HG03432 (cell line): ENCODE results near the gene GLE1.

Experiments used
- ATAC-seq: cut with Tn5 transposase; IDR thresholded peaks from one replicate; pipeline ENCODE4 v1.9.1; 2021; ENCODE audit warnings: mild to moderate bottlenecking, moderate library complexity; ENCODE audit not compliant: unreplicated experiment

GLE1 gene, protein sequence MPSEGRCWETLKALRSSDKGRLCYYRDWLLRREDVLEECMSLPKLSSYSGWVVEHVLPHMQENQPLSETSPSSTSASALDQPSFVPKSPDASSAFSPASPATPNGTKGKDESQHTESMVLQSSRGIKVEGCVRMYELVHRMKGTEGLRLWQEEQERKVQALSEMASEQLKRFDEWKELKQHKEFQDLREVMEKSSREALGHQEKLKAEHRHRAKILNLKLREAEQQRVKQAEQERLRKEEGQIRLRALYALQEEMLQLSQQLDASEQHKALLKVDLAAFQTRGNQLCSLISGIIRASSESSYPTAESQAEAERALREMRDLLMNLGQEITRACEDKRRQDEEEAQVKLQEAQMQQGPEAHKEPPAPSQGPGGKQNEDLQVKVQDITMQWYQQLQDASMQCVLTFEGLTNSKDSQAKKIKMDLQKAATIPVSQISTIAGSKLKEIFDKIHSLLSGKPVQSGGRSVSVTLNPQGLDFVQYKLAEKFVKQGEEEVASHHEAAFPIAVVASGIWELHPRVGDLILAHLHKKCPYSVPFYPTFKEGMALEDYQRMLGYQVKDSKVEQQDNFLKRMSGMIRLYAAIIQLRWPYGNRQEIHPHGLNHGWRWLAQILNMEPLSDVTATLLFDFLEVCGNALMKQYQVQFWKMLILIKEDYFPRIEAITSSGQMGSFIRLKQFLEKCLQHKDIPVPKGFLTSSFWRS

DNA sequence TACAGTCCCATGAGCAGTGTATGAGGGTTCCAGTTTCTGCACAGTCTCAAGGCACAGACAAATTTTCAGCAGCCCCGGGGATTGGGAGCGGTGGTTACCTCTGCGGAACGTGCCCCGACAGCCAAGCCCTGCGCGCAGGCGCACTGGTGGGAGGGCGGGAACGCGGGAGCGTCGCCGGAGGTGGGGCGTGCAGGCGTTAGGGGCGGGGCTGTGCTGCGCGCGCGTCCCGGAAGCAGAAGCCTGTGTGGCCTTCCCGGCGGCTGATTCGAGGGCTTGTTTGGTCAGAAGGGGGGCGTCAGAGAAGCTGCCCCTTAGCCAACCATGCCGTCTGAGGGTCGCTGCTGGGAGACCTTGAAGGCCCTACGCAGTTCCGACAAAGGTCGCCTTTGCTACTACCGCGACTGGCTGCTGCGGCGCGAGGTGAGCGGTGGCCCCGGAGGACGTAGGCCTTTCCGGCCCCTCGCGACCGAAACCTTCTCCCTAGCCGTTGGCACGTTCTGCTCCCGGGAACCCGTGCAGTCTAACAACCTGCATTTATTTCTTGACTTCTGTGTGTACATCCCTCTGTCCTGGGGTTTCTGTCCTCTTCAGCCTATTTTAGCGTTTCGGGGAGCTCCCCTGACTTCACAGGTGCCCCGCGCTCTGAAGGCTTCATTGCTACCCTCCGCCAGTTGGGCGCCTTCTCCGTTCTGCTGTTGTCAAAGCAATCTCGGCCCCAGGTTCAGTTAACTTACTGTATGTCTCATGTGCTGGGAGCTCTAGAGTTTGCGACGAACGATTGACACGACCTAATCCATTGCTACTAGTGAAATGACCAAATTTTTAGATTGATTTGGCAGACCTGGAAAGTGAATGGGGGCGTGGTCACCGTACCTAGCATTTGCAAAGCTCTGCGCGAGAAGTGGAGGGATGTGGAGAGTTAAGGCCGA is at the start of gene GLE1:
Gene GLE1, plus strand, starts transcription at position 235 of the 929 bp plus-strand sequence. Its CDS starts 87 bp downstream, at position 322.
- ATAC-seq: peak; percentile 88

DNA sequence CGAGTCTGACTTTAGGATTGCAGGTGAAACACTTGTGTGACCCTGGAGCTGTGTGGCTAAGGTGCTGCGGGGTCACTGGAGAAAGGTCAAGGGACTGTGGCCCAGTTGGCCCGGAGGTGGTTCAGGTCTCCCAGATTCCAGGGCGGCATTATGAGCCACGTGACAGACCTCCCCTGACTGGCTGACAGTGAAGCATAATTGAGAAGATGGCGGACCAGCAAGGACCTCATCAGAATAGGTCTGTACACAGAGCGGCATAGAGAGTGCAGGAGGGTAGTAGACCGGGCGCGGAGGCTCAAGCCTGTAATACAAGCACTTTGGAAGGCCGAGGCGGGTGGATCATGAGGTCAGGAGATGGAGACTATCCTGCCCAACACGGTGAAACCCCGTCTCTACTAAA is 49.5 kb upstream of the GLE1 start:
- no peak for ATAC-seq

DNA sequence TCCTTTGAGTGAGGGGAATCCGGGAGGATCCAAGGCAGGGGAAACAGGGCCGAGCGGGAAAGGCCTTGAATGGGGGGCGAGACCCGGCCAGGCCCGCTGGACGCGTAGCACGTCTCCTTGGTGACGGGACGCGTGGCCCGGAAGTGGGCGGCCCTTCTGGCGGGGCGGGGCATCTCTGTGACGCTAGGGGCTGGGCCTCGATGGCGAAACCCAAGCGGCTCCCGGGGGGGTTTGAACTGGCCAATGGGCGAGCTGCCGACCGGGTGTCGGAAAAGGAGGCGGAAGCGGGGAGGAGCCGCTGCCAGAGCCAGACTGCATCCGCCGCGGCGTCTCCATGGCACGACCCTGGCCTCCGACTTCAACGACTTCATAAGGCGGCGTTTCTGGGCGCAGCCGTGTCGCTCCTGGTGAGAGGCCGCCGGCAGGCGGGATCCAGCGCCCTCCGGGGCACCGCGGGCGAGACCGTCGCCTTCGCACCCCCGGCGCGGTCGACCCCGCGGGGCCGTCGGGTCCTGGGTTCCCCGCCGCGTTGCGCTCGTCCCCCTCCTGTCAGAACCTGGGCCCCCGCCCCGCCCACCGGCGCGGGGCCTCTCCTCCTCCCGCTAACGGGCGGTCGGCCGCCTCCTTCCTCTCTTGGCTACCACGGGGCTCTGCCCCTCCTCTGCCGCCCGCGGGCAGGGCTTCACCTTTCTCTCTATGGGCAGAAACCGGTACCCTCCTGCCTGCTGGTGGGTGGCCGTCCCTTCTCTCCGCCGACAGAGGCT is 48.5 kb upstream of the GLE1 start, which contains the start of gene ODF2:
Gene ODF2, plus strand, starts transcription at position 158 of the 764 bp plus-strand sequence. Its CDS starts 86 bp downstream, at position 244.
- peak; percentile 84 for ATAC-seq

DNA sequence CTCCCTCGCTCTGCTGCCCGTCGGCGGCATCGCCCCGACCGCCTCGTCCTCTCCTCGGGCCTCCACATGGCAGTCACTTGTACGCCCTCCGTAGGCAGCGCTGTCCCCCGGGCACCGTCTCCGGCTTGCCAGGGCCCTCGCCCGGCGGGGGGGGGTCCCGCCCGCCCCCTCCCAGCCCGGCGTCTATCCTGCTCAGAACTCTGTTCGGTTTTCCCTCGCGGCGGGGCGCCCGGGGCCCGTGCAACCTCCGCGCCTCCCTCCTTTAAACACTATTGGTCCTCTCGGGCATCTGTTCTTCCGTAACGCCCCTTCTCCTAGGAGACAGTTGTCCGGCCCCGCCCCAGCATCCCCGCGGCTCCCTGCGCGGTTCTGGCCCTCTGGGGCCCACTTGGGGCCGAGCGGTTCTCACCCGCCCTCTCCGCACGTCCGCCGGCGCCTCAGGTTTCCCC is 47.9 kb upstream of the GLE1 start:
- peak; percentile 69 for ATAC-seq

DNA sequence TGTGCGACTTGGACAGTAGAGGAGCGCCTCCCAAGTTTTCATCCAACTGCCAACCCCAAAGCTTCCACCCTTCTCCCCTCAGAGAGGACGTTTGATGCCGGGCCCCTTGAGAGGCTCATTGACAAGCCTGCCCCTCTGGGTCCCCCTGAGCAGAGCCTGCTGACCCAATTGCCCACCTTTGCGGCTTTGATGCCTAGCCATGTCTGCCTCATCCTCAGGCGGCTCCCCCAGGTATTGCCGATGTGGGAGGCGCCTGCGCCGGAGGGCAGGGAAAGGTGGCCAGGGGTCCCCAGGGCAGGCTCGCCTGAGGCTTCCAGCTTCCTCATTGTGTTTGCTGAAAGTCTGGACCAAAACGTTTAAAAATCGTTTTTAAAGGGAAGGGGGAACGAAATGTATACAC is 47.3 kb upstream of the GLE1 start:
- ATAC-seq: no peak

DNA sequence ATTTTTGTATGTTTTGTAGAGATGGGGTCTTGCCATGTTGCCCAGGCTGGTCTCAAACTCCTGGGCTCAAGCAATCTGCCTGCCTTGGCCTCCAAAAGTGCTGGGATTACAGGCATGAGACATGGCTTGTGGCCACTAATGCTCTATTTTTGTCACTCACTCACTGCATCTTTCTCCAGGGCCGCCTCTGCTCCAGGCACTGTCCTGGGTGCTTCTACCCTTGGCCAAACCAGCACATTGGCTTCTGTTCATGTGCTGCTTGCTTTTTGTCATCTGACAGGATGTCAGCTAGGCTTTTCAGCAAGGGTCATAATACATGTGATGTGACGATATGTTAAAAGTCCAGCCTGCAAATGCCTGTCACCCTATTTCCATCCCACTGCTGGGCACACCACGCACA is 45.5 kb upstream of the GLE1 start:
- no peak for ATAC-seq

DNA sequence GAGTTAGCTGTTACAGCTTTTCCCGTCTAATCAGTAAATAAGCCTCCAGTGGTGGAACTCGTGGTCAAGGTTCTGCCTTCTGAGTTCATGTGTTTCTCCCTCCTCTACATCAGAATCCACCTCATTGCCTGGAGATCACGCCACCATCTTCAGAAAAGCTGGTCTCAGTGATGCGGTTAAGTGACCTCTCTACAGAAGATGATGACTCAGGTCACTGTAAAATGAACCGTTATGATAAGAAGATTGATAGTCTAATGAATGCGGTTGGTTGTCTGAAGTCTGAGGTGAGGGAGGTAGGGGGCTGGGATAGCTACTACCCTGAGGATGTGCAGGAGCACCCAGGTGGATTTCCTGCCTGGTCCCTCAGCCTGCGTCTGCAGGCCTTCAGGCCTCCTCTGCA is 35.4 kb upstream of the GLE1 start:
- ATAC-seq: no peak

DNA sequence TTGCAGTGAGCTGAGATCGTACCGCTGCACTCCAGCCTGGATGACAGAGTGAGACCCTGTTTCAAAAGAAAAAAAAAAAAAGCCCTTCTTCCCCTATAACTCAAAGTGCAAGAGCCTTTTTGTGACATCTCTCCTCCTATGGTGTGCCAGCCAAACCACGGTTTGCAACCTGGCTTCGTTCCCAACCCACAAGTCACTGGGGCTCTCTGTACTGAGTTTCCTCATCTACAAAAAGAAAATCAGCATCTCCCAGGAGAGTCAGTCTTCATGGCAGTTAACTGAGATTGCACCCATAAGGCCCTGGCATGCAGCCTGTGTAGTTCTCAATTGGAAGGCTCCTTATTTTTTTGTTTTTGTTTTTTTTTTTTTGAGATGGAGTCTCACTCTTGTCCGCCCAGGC is 34.0 kb upstream of the GLE1 start:
- ATAC-seq: no peak

DNA sequence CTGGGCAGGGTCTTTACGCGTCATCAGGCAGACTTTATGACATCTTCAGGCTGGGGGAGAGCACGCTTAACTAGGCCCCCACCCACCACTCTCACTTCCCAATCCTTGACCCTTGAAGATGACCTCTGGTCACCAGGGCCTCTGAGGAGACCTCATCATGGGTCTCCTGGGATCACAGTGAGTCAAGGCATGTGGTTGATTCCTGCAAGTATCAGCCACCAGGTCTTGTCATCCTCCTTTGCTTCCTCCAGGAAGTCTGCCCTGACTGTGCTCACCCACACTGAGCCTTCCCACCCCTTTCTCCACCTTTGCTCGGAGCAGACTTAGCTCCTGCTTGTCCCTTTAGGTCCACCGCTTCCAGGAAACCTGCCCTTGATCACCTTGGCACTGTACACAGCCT is 31.4 kb upstream of the GLE1 start:
- no peak for ATAC-seq

DNA sequence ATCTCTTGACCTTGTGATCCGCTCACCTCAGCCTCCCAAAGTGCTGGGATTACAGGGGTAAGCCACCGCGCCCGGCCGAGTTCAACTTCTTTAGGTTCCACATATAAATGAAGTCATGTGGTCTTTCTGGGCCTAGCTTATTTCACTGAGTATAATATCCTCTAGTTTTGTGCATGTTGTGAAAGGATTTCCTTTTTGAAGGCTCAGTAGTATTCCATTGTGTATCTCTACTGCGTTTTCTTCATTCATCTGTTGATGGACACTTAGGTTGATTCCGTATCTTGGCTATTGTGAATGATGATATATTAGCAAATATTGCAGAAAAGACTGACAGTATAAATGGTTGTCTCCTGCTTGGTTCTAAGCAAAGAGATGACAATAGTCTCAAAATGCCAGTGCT is 28.7 kb upstream of the GLE1 start:
- no peak for ATAC-seq

DNA sequence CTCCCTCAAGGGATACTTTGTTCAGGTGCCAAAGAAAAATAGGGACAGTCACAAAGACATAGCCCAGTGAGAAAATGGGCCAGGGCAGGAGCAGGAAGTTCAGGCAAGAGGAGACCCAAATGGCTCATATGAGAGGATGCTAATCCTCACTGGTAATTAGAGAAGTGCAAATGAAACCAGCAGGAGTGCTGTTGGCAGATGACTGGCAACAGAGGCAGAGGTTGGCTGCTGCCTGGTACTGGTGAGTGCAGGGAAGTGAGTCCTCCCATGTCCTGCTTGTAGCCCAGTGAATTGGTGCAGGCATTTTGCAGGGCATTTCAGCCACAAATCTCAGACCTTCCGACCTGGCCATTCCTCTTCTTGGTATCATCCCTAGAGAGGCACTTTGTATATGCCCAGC is 25.3 kb upstream of the GLE1 start:
- no peak for ATAC-seq

DNA sequence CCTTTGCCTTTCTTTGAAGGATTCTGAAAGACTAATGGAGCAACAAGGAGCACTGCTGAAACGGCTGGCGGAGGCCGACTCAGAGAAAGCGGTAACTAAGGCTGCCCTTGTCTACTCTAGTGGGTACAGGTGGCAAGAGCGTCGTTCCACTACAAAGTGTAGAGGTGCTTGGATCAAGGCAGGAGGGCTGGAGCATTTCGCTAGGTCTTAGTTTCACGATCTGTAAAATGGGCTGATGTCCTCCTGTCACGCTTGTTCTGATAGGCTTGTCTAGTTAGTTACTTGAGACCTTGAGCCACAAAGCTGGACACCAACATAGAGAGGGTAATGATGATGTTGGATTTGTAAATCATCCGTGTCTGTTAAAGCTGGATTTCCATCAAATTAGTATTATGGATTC is 23.0 kb upstream of the GLE1 start:
- ATAC-seq: no peak

DNA sequence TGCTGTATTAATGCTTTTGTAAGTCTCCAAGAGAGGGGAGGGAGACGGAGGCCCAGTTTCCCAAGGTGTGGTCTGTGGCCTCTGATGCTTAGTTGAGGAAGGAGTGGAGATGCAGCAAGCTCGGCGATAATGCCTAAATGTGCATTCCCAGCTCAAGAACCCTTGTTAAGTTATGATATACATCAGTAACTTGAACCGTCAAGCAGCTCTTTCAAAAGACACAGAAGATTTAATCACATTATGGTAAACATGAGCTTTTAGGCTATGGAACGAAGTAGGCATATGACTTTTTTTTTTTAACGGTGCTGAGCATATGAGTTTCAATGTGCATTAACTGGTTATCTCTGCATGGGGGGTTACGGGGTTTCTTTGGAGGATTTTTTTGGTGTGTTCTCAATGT is 22.3 kb upstream of the GLE1 start:
- ATAC-seq: no peak

DNA sequence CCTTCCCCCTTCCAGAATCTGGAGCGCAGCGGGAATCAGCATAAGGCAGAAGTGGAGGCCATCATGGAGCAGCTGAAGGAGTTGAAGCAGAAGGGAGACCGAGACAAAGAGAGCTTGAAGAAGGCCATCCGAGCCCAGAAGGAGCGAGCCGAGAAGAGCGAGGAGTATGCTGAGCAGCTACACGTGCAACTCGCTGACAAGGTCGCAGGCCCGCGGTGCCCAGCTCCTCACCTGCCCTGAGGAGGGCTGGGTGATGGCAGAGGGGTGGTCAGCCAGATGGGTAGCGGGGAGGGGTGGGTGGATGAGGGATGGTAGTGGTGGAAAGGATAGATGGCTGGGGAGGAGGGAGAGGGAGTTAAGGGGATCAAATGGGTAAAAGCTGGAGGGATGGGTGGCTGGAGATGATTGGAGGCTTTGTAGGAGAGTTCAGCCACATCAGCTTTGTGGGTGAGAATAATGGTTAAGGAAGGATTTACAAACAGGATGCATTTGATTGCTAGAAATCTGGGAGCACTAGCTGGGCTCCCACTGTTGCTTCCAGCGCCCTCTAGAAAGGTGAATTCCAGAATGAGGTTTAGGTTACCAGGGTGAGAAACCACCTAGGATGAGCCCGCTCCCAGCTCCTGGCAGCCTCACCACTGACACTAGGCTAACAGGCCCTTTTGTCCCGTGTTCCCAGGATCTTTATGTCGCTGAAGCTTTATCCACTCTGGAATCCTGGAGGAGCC is 19.7 kb upstream of the GLE1 start:
- ATAC-seq: no peak

DNA sequence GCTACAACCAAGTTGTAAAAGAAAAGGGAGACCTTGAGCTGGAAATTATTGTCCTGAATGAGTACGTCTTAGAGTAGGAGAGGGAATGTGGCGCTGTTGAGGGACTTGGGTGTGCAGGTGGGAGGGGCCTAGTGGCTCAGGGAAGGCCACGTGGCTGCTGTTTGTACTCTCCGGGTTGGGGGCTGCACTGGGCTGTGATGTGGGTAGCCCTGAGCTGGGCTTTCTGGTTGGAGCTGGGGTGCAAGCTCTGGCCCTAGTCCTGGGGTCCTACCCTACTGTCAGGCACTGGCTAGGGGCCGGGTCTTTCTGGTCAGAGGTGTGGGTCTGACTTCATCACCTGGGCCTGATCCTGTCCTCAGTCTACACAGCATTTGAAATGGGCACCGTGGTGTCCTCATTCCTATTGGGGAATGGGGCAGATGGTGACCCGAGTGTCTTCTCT is 19.1 kb upstream of the GLE1 start:
- ATAC-seq: no peak

DNA sequence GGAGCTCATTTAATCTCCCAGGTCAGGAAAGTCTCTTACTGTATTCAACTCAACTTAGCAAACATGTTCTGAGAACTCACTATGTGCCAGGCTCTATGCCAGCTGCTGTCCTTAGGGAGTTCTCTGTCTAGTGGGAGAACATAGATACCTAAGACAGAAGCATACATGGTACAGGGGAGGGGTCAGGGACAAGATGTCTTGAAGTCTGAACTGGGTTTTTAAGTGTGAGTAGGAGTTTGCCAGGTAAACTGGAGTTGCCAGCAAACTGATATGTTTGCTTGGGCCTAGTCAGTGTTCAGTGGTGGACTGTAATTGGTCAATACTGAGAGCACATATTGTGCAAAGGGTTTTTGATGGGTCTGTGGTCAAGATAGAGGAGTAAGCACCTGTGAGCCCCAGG is 18.3 kb upstream of the GLE1 start:
- no peak for ATAC-seq

DNA sequence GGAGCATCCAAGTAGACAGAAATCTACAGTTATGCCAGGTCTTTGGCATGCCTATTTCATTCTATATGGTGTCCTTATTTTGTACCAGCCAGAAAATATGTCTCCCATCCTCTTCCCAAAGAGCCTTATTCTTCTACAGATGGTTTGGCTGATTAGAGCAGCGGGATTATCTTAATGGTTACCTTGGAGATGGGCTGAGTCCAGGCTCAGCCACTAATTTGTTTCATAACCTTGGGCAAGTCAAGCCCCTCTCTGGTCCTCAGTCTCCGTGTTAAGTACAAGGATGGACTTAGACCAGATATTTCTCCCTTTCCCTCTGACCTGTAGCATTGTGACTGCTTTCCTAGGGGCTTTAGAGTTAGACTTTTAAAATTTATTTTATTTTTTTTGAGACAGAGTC is 11.1 kb upstream of the GLE1 start:
- no peak for ATAC-seq

DNA sequence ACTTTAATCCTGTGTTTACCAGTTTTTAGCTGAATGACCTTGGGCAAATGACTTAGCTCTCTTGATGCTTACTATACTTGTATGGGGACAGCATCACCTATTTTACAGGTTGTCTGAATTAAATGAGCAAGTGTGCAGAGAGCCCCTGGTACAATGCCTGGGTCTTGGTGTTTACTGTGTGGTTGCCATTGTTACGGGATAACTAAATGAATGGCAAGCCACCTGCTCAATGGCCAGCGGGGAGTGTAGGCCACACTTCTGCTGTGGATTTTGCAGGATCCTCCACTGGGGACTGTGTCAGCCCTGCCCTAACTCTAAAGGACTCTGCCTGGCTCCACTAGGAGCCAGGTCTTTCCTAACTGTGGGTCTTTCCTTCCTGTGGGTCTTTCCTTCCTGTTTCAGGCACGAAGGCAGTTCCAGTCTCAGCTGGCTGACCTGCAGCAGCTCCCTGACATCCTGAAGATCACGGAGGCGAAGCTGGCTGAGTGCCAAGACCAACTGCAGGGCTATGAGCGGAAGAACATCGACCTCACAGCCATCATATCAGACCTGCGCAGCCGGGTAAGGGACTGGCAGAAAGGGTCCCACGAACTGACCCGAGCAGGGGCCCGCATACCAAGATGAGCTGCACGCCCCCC is 10.3 kb upstream of the GLE1 start:
- no peak for ATAC-seq

DNA sequence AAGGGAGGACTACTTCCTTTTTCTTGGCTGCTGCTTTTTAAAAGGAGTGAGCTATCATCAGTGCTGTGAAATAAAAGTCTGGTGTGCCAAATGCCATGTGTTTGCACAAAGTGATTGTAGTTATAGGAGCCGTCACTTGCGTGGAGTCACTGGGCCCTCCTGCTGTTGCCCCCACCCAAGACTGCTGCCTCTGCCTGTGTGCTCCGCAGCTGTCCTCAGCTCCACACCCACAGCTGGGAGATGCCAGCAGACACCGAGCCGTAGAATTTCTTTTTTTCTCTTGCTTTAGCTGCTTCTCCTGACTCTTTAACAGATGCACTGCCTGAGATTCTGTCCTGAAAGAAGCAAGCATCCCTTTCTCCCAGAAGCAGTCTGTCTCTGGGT is 9.8 kb upstream of the GLE1 start:
- no peak for ATAC-seq
